Panc1 (cell line): ENCODE results near the gene HNRNPUL1.

Experiments used
- SIN3A ChIP-seq: IDR thresholded peaks from 2 replicates; pipeline ENCODE4 v1.6.1; 2012; ENCODE audit warnings: low read depth, mild to moderate bottlenecking, low read length, moderate library complexity, borderline replicate concordance; ENCODE audit not compliant: insufficient read depth
- TF ChIP-seq, protein P1 (sequence below): fragments of 450-650 bp; IDR thresholded peaks from 2 replicates; pipeline ENCODE4 v1.5.1; 2017; ENCODE audit warnings: mild to moderate bottlenecking

- TF ChIP-seq, protein P1, sequence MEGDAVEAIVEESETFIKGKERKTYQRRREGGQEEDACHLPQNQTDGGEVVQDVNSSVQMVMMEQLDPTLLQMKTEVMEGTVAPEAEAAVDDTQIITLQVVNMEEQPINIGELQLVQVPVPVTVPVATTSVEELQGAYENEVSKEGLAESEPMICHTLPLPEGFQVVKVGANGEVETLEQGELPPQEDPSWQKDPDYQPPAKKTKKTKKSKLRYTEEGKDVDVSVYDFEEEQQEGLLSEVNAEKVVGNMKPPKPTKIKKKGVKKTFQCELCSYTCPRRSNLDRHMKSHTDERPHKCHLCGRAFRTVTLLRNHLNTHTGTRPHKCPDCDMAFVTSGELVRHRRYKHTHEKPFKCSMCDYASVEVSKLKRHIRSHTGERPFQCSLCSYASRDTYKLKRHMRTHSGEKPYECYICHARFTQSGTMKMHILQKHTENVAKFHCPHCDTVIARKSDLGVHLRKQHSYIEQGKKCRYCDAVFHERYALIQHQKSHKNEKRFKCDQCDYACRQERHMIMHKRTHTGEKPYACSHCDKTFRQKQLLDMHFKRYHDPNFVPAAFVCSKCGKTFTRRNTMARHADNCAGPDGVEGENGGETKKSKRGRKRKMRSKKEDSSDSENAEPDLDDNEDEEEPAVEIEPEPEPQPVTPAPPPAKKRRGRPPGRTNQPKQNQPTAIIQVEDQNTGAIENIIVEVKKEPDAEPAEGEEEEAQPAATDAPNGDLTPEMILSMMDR = no peak
- no peak for TF ChIP-seq SIN3A
Measured at GRCh38 chr19:41261474-41262190, 2.5 kb upstream of the HNRNPUL1 start.
